Amniotic epithelial cell (primary cell): Measurements from ENCODE around the gene MYO19.
A peak's percentile ranks its signal among the peaks of the same experiment; 100 is the strongest.
"Not testable (repeated sequence)": the region's sequence is repeated elsewhere in the genome, so short reads cannot be mapped to it uniquely, and the experiment has no call there.

ENCODE experiments used
- DNase-seq: peaks from one replicate; pipeline ENCODE4 v3.0.0-alpha.2; 2010; ENCODE audit warnings: low read depth

MYO19 gene

DNA sequence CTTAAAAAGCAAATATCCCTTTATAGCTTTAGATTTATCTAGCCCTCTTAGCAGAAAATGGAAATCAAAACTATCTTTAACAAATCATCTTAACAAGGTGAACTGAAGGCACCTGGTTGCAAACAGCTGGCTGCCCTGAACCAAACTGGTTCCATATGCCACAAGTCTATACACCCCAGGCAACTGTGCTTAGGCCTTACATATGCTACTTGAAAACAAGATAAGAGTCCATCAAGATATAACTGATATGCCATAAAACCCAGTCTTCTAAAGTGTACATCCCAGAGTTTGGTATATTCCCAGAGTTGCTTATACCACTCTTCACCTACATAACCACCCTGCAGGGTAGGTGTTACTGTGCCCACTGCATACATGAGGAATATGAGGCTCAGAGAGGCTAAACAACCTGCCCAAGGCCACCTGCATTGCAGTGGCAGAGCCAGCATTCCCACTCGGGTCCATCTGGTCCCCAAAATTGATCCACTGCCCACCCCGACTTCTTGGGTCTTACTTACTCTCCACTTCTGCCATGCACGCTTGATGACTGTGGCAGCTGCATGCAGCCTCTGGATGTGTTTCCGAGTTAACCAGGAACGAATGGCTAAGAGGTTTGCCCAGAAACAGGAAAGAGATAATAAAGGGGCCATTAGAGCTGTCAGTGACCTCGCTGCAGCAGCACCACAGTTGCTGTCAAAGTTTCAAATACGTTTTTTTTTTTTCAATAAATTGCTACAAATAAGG, 35.9 kb downstream of the MYO19 start:
- no peak for DNase-seq

DNA sequence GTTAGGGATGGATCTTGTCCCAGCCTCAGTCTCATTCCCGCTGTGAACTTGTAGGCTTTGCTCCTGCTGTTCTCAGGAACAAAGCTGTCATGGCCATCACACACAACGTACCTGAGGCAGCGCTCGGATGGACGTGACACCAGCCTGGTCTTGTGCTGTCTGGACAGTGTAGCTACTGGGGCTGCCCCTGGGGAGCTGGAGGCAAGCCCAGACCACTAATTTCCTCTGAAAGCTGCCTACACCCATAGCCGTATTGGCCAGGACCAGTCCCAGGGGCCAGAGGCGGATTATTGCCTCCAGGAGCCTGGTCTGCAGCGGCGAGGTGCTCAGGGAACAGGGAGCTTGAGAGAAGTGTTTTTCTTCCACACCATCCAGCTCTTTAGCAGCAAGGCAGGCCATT, 36.5 kb downstream of the MYO19 start:
- DNase-seq, result no peak

- no peak for DNase-seq
These were observed 38.5 kb downstream of the MYO19 start for GRCh38 chr17:36496018-36496789.

DNA sequence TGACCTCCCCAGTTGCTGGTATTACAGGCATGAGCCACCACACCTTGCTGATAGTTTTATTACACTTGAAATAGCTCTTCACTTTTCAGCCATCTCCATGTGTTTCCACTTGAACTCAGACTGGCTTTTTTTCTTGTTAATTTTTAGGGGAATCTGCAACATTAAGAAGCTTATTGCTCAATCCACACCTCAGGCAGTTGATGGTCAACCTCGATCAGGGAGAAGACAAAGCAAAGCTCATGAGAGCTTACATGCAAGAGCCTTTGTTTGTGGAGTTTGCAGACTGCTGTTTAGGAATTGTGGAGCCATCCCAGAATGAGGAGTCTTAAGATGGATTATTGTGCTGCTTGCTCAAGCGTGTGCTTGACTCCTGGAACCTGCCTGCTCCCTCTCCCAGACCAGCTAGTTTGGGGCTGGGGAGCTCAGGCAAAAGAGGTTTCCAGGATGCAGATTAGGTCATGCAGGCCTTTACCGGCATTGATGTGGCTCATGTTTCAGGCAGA, 39.5 kb downstream of the MYO19 start:
- peak; percentile 6 for DNase-seq

GRCh38 chr17:36494674-36495073, 40.0 kb downstream of the MYO19 start:
- no peak for DNase-seq

DNA sequence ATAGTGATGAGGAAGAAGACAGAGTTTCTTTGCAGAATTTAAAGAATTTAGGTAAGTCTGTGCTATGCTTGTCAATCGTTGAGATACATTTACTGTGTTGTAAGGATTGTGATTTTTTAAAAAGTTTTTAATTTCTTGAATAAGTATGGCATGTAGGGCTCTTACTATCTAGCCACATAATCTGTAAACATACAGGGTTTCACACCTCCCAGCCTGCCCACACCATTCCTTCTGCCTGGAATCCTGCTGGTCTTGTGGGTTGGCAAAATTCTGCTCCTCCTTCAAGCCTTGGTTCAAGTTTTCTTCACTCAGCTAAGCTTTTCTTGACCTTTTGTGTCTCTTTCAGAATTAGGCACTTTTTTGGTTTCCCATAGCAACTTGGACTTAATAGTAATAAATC, 40.7 kb downstream of the MYO19 start:
- peak; percentile 49 for DNase-seq

- peak; percentile 93 for DNase-seq
These were observed 48.2 kb downstream of the MYO19 start, which contains the start of gene ZNHIT3 for GRCh38 chr17:36486204-36487194. ZNHIT3 (plus strand) TSS chr17:36486681; CDS start chr17:36486700, 19 bp downstream.

DNA sequence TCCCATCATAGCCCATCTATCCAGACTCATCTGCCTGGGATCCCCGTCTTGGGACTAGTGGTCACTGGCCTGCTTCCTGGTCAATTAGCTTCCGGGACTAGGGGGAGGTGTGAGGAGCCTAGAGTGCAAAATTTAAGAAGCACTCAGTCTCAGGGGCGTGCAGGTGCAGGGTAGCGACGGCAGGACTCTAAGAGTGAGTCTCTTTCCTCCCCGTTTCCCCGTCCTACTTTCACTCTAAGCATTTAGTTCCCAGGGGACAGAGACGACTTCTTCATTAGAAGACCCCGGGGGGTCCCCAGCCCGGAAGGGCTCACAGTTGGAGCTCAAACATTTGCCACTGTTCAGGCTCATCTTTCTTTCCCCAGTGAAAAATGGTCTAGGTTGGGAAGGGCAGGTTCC, 48.9 kb downstream of the MYO19 start:
- DNase-seq, result no peak

DNA sequence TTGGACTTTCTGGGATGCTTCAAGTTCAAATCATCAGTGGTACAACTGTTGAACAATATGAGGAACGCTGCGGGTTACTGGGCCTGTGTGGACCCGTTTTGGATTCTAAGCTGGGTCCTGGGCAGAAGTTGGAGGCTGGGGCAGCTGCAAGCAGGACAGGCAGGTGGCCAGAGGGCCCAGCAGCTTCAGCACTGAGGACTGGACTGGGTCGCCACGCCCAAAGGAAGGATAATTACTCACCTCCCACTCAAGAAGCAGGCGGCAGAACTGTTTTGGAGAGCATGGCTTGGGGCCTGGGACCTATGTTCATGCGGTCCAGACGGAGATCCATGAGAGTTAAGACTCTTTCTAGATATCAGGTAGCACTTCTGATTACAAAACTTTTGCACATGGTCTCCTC, 49.6 kb downstream of the MYO19 start:
- DNase-seq, result no peak

- DNase-seq, result not testable (repeated sequence)
These were observed 50.6 kb downstream of the MYO19 start for GRCh38 chr17:36484021-36484420.

GRCh38 chr17:36482611-36483504, 51.8 kb downstream of the MYO19 start:
- peak; percentile 65 for DNase-seq

DNA sequence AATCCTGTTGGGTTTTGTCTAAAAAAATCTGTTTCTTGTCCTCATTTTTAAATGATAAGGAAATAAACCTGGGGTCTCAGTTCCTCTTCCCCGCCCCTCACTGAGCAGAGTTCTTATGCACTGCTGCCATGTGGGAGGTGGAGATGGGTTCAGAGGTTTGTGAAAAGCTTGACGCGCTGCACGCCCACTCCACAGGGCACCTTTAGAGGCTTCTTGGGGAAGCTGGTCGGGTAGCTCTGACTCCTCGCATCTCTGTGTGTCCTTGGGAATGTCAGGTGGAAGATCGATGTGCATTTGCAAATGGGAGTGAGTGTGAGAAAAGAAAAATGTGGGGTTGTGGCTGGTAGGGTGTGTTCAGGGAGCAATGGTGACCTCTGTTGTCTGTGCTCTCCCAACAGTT, 52.8 kb downstream of the MYO19 start:
- DNase-seq, result no peak

DNA sequence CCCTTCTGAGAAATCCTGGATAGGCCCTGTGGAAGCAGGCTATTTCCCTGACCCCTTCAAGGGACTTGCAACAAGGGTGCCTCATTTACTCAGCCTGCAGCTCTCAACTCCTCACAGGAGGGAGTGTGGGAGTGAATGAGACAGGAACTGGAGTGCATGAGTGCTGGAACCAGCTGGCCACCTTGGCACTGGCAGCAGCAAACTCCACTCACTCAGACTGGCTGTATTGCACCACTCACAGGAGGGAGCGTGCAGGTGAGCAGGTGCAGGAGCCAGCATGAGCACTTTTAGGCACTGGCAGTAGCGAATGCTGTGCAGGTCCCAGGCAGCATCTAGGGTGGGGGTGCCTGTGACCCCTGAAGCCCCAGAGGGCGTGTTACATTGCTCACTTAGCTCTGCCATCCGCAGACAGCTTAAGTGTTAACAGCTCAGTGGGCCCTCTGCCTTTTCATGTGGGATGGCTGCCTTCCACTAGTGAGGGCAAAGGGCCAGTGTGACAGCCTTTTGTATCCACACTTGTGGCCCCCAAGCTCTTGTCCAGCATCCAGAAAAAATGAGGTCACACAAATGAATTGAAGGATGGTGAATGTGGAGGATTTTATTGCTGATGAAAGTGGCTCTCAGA, 59.2 kb downstream of the MYO19 start:
- DNase-seq, result no peak

DNA sequence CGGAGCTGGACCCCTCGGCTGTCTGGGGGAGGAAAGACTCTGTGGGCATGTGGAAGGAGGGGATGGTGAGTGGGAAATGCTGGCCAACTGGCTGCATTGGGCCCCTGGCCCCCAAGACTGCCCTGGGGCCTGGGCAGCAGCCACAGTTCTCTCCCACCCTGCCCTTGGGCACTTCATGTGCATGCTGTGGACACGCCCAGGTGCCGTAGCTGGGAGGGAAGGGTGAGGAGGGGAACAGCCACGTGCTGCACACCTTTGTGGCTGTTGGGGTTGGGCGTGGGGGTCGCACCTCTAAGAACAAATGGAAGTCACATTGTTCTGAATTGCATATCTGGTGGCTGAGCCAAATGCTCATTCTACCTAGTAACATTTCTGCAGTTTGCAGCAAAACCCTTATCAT, 60.1 kb downstream of the MYO19 start:
- DNase-seq, result no peak

GRCh38 chr17:36470499-36470898, 64.2 kb downstream of the MYO19 start:
- no peak for DNase-seq

DNA sequence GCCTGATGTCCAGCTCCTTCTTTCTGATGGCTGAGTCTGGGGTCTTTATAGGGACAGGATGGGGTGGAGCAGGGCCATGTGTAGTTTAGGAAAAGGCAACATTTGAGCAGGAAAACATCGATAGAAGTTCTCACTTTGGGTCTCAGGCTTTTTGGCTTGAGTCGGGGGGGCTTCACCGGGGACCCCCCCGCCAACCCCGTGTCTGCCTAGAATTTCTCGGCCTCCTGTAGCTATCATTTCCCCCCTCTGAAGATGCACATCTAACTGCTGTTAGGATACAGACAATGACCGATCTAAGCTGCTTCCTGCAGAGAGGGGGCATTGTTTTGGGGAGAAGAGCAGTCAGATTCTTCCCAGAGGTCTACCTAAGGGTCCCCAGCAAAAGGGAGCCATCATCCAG, 64.9 kb downstream of the MYO19 start:
- DNase-seq, result no peak

GRCh38 chr17:36468903-36469635, 65.6 kb downstream of the MYO19 start:
- DNase-seq, result no peak

DNA sequence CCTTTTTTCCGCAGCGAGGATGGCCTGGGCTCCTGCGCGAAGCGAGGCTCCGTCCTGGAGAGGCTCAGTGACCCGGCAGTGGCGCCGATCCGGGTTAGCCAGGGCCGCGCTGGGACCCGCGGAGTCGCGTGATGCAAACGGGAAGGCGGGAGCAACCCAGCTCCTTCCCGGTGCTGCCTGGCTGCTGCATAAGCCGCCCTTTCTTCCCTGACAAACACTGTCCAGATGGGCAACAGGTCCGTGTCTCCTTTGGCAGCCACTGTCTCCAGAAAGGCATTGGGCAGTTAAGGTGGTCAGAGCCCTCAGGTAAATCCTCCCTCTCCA, 69.9 kb downstream of the MYO19 start:
- no peak for DNase-seq

DNA sequence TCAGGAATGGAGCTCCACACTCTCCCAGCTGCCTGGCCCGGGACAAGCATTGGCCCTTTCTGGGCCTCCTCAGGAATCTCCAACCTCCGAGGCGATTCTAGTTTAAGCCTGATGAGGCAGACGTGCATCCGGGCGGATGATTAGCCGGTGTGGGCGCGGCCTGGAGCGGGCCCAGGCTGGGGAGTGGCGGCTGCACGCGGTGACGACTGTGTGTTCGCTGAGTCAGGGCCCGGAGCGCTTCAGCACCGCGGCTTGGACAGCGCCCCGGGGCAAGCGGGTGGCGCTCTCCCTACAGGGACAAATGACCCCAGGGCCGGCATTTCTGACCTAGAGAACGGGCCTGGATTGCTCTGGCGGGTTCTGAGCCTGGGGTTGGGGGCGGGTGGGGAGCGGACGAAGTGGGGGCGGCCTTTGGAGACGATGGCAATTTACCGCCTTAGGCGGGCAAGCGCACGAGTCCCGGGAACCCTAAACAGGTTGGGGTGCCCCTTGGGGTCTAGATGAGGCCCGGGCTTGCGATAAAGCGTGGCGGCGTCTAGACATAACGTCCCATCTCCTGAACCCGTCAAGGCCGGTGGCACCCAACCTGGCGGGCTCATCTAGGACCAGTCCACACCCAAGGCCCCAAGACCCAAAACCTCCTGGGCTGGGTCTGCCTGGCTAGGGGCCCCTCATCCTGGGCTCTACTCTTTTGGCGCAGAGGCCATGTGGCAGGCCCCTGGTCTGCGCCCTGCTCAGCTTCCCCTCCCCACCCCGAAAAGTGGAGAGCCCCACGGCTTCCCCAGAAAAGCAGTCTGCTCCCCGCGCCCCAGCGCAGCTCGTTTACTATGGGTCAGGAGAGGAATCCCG, 70.5 kb downstream of the MYO19 start:
- peak; percentile 74 for DNase-seq
